T-helper 1 cell treated with Interleukin-12 subunit alpha and Interleukin-12 subunit beta and Interleukin-4 antibody, amounts not matched to agents 30 μg/mL and 1 μg/mL, for 36 hours (primary cell): ENCODE measurements around the gene PROX2.

Experiments
- H3K27ac Mint-ChIP-seq: one replicate; pipeline ENCODE4 v1.8.0; 2021; ENCODE audit warnings: mild to moderate bottlenecking, mixed read lengths
- H3K27me3 Mint-ChIP-seq: one replicate; pipeline ENCODE4 v1.8.0; 2021; ENCODE audit warnings: low read depth, mixed read lengths
- H3K36me3 Mint-ChIP-seq: one replicate; pipeline ENCODE4 v1.8.0; 2021; ENCODE audit warnings: low read depth, mixed read lengths
- H3K4me1 Mint-ChIP-seq: one replicate; pipeline ENCODE4 v1.8.0; 2021; ENCODE audit warnings: low read depth, mixed read lengths
- H3K4me3 Mint-ChIP-seq: one replicate; pipeline ENCODE4 v1.8.0; 2021; ENCODE audit warnings: mild to moderate bottlenecking, moderate library complexity, mixed read lengths
- H3K9me3 Mint-ChIP-seq: one replicate; pipeline ENCODE4 v1.8.0; 2021; ENCODE audit warnings: mixed read lengths

The PROX2 gene

GRCh38 chr14:74875941-74876913, at the start of gene PROX2:
PROX2 (minus strand) TSS chr14:74876145; CDS start chr14:74863834, 12,311 bp downstream.
- H3K27ac Mint-ChIP-seq, result peak within 1 kb of the TSS; percentile 23
- no peaks in the 10 kb centered on the region for H3K36me3 Mint-ChIP-seq
- no peaks in the 10 kb centered on the region for H3K9me3 Mint-ChIP-seq
- H3K4me1 Mint-ChIP-seq, result peaks cover 21% of the 10 kb centered on the region
- H3K4me3 Mint-ChIP-seq, result no peak within 1 kb of the TSS
- H3K27me3 Mint-ChIP-seq, result no peaks in the 10 kb centered on the region

GRCh38 chr14:74924061-74924460, 48.1 kb upstream of the PROX2 start:
- Mint-ChIP-seq H3K4me3 (no peak overlapping the region), H3K4me1 (peaks cover 8% of the 10 kb centered on the region), H3K27me3 (peaks cover 17% of the 10 kb centered on the region), H3K27ac (no peak overlapping the region), H3K9me3 (no peaks in the 10 kb centered on the region), H3K36me3 (no peaks in the 10 kb centered on the region)

- no peak within 1 kb of the TSS for H3K27ac Mint-ChIP-seq
- peak within 1 kb of the TSS; percentile 64 for H3K4me3 Mint-ChIP-seq
- peaks cover 16% of the 10 kb centered on the region for H3K27me3 Mint-ChIP-seq
- no peaks in the 10 kb centered on the region for H3K36me3 Mint-ChIP-seq
- H3K9me3 Mint-ChIP-seq, result no peaks in the 10 kb centered on the region
- peaks cover 8% of the 10 kb centered on the region for H3K4me1 Mint-ChIP-seq
Measured at GRCh38 chr14:74922752-74923401, 46.9 kb upstream of the PROX2 start, which contains the start of gene RPS6KL1. RPS6KL1 (minus strand) TSS chr14:74923260; CDS start chr14:74921541, 1,719 bp downstream.

- H3K27ac Mint-ChIP-seq, result no peak overlapping the region
- peaks cover 9% of the 10 kb centered on the region for H3K27me3 Mint-ChIP-seq
- no peaks in the 10 kb centered on the region for H3K9me3 Mint-ChIP-seq
- no peaks in the 10 kb centered on the region for H3K36me3 Mint-ChIP-seq
- H3K4me1 Mint-ChIP-seq, result peaks cover 8% of the 10 kb centered on the region
- H3K4me3 Mint-ChIP-seq, result peak overlapping the region; percentile 64
Measured at GRCh38 chr14:74921987-74922751, 46.2 kb upstream of the PROX2 start.

GRCh38 chr14:74921053-74921620, 45.2 kb upstream of the PROX2 start:
- H3K27ac Mint-ChIP-seq, result no peak overlapping the region
- no peak overlapping the region for H3K4me3 Mint-ChIP-seq
- H3K9me3 Mint-ChIP-seq, result no peaks in the 10 kb centered on the region
- no peaks in the 10 kb centered on the region for H3K36me3 Mint-ChIP-seq
- H3K4me1 Mint-ChIP-seq, result peaks cover 8% of the 10 kb centered on the region
- peaks cover 6% of the 10 kb centered on the region for H3K27me3 Mint-ChIP-seq

GRCh38 chr14:74920281-74920680, 44.3 kb upstream of the PROX2 start:
- H3K36me3 Mint-ChIP-seq, result no peaks in the 10 kb centered on the region
- peaks cover 8% of the 10 kb centered on the region for H3K4me1 Mint-ChIP-seq
- no peaks in the 10 kb centered on the region for H3K9me3 Mint-ChIP-seq
- no peak overlapping the region for H3K4me3 Mint-ChIP-seq
- peaks cover 6% of the 10 kb centered on the region for H3K27me3 Mint-ChIP-seq
- H3K27ac Mint-ChIP-seq, result no peak overlapping the region

- peaks cover 8% of the 10 kb centered on the region for H3K4me1 Mint-ChIP-seq
Measured at GRCh38 chr14:74919421-74920165, 43.6 kb upstream of the PROX2 start.

GRCh38 chr14:74918380-74918779, 42.4 kb upstream of the PROX2 start:
- Mint-ChIP-seq H3K36me3 (no peaks in the 10 kb centered on the region), H3K4me3 (no peak overlapping the region), H3K4me1 (peaks cover 5% of the 10 kb centered on the region), H3K9me3 (no peaks in the 10 kb centered on the region), H3K27me3 (no peaks in the 10 kb centered on the region), H3K27ac (no peak overlapping the region)

More at GRCh38 chr14:74919421-74920165, 43.6 kb upstream of the PROX2 start:
- no peaks in the 10 kb centered on the region for H3K36me3 Mint-ChIP-seq
- peaks cover under 1% of the 10 kb centered on the region for H3K27me3 Mint-ChIP-seq
- H3K27ac Mint-ChIP-seq, result no peak overlapping the region
- no peaks in the 10 kb centered on the region for H3K9me3 Mint-ChIP-seq
- H3K4me3 Mint-ChIP-seq, result no peak overlapping the region

- no peaks in the 10 kb centered on the region for H3K27me3 Mint-ChIP-seq
- no peak overlapping the region for H3K4me3 Mint-ChIP-seq
- H3K36me3 Mint-ChIP-seq, result no peaks in the 10 kb centered on the region
- H3K9me3 Mint-ChIP-seq, result no peaks in the 10 kb centered on the region
- H3K27ac Mint-ChIP-seq, result no peak overlapping the region
- peaks cover 4% of the 10 kb centered on the region for H3K4me1 Mint-ChIP-seq
Measured at GRCh38 chr14:74917646-74918081, 41.7 kb upstream of the PROX2 start.

- Mint-ChIP-seq H3K27ac (no peak overlapping the region), H3K4me3 (no peak overlapping the region), H3K9me3 (no peaks in the 10 kb centered on the region), H3K36me3 (no peaks in the 10 kb centered on the region), H3K4me1 (no peaks in the 10 kb centered on the region), H3K27me3 (no peaks in the 10 kb centered on the region)
Measured at GRCh38 chr14:74917178-74917543, 41.2 kb upstream of the PROX2 start.

GRCh38 chr14:74915826-74916225, 39.9 kb upstream of the PROX2 start:
- Mint-ChIP-seq H3K27me3 (no peaks in the 10 kb centered on the region), H3K9me3 (no peaks in the 10 kb centered on the region), H3K27ac (peak overlapping the region; percentile 34), H3K4me1 (no peaks in the 10 kb centered on the region), H3K36me3 (no peaks in the 10 kb centered on the region), H3K4me3 (no peak overlapping the region)

GRCh38 chr14:74915426-74915825, 39.5 kb upstream of the PROX2 start:
- no peaks in the 10 kb centered on the region for H3K9me3 Mint-ChIP-seq

GRCh38 chr14:74913986-74914573, 38.1 kb upstream of the PROX2 start:
- Mint-ChIP-seq H3K4me3 (no peak overlapping the region), H3K27me3 (no peaks in the 10 kb centered on the region), H3K27ac (no peak overlapping the region), H3K9me3 (no peaks in the 10 kb centered on the region), H3K36me3 (no peaks in the 10 kb centered on the region), H3K4me1 (no peaks in the 10 kb centered on the region)

More at GRCh38 chr14:74915426-74915825, 39.5 kb upstream of the PROX2 start:
- H3K36me3 Mint-ChIP-seq, result no peaks in the 10 kb centered on the region
- H3K4me1 Mint-ChIP-seq, result no peaks in the 10 kb centered on the region
- H3K4me3 Mint-ChIP-seq, result no peak overlapping the region
- no peak overlapping the region for H3K27ac Mint-ChIP-seq
- H3K27me3 Mint-ChIP-seq, result no peaks in the 10 kb centered on the region
